H1 (cell line): ENCODE data around the gene EPB41L2. TPM values are rescaled to one million over a fixed set of nuclear protein-coding genes. Genes with fewer than 3 reads are reported as not detected.

Experiments used
- CTCF ChIA-PET: fragments of 300-600 bp; sonication (Branson Sonifier 250); formaldehyde crosslinking; loops from one replicate; lab custom pipeline; 2021; ENCODE audit not compliant: partially characterized antibody; lab: Charles Lee
- POLR2A ChIA-PET: fragments of 300-600 bp; sonication (Branson Sonifier 250); formaldehyde crosslinking; loops from one replicate; lab custom pipeline; 2021; ENCODE audit warnings: inconsistent platforms; ENCODE audit not compliant: partially characterized antibody; lab: Charles Lee
- DNase-seq, 2 experiments: peaks; one replicate each; pipeline versions ENCODE4 v3.0.0 to v3.0.0-alpha.2; 2010 to 2022; ENCODE audit warnings: low spot score in 2 of 2, low read depth in 1 of 2, mixed read lengths in 1 of 2
- FAIRE-seq: peaks from 2 replicates; lab custom pipeline; 2011; peaks lifted over from hg19 to GRCh38; lab: Jason Lieb, UNC
- H2AFZ ChIP-seq: 2 replicates; pipeline ENCODE4 v1.8.1; 2012; ENCODE audit warnings: low read length, inconsistent platforms
- H2AK5ac ChIP-seq: 2 replicates; pipeline ENCODE4 v1.6.1; 2013; ENCODE audit warnings: low read depth, low read length
- H2BK120ac ChIP-seq: replicated peaks from 2 replicates; pipeline ENCODE3; 2013; ENCODE audit warnings: low read depth, low read length, inconsistent platforms
- H2BK12ac ChIP-seq: 2 replicates; pipeline ENCODE4 v1.6.1; 2013; ENCODE audit warnings: low read depth, low read length
- H2BK15ac ChIP-seq: 2 replicates; pipeline ENCODE4 v1.6.1; 2013; ENCODE audit warnings: low read length
- H2BK20ac ChIP-seq: 2 replicates; pipeline ENCODE4 v1.6.1; 2013; ENCODE audit warnings: low read length
- H2BK5ac ChIP-seq: 2 replicates; pipeline ENCODE4 v1.6.1; 2013; ENCODE audit warnings: low read depth, low read length
- H3K14ac ChIP-seq: 2 replicates; pipeline ENCODE4 v1.6.1; 2013; ENCODE audit warnings: inconsistent platforms; ENCODE audit not compliant: insufficient read length
- H3K18ac ChIP-seq: 2 replicates; pipeline ENCODE4 v1.6.1; 2013; ENCODE audit warnings: low read length; ENCODE audit errors: extremely low read depth
- H3K23ac ChIP-seq: 2 replicates; pipeline ENCODE4 v1.6.1; 2013; ENCODE audit warnings: inconsistent platforms; ENCODE audit not compliant: insufficient read length
- H3K23me2 ChIP-seq: 2 replicates; pipeline ENCODE4 v1.6.1; 2013; ENCODE audit warnings: low read depth, low read length
- H3K27ac ChIP-seq: 2 replicates; pipeline ENCODE4 v1.6.1; 2011; ENCODE audit warnings: low read depth, low read length, inconsistent platforms
- H3K27me3 ChIP-seq, 4 experiments: replicated peaks in 1 of 4; 1 replicate in 1 of 4; 2 replicates in 3 of 4; pipeline versions ENCODE4 v1.6.1 to v1.8.1; 2011 to 2013; ENCODE audit warnings: low read length in 3 of 4, mild to moderate bottlenecking in 3 of 4, inconsistent platforms in 2 of 4, mixed read lengths in 2 of 4, moderate library complexity in 1 of 4; ENCODE audit not compliant: control insufficient read depth in 3 of 4, insufficient read depth in 3 of 4; ENCODE audit errors: extremely low read depth in 1 of 4
- H3K36me3 ChIP-seq, 4 experiments: 2 replicates each; pipeline versions ENCODE4 v1.6.1 to v1.8.1; 2011 to 2013; ENCODE audit warnings: mild to moderate bottlenecking in 4 of 4, low read length in 3 of 4, moderate library complexity in 2 of 4, control low read depth in 1 of 4, inconsistent platforms in 1 of 4; ENCODE audit not compliant: insufficient read depth in 4 of 4, control insufficient read depth in 2 of 4
- H3K4ac ChIP-seq: replicated peaks from 2 replicates; pipeline ENCODE3; 2013; ENCODE audit warnings: low read length, low read depth, mixed read lengths, inconsistent platforms; ENCODE audit not compliant: insufficient read length
- H3K4me1 ChIP-seq, 4 experiments: replicated peaks in 1 of 4; 1 replicate in 1 of 4; 2 replicates in 3 of 4; pipeline versions ENCODE4 v1.6.1 to v1.8.1; 2011 to 2013; ENCODE audit warnings: low read length in 3 of 4, inconsistent platforms in 2 of 4, mixed read lengths in 1 of 4; ENCODE audit not compliant: insufficient read depth in 4 of 4, control insufficient read depth in 3 of 4
- H3K4me2 ChIP-seq, 2 experiments: 2 replicates each; pipeline versions ENCODE4 v1.6.1 to v1.8.1; 2011 to 2013; ENCODE audit warnings: low read depth in 2 of 2, low read length in 2 of 2, control low read depth in 1 of 2, inconsistent platforms in 1 of 2, mild to moderate bottlenecking in 1 of 2; ENCODE audit not compliant: insufficient read depth in 1 of 2
- H3K4me3 ChIP-seq, 4 experiments: fragments of 200-600, 300-600 bp in 1 of 4; sonication (generic), shearing (Covaris generic), sonication (Bioruptor Twin) in 1 of 4; 2 replicates each; pipeline versions ENCODE4 v1.5.1 to v1.8.1; 2011 to 2016; ENCODE audit warnings: low read length in 4 of 4, low read depth in 3 of 4, control low read depth in 2 of 4, inconsistent platforms in 2 of 4, mild to moderate bottlenecking in 2 of 4, mixed read lengths in 1 of 4, moderate library complexity in 1 of 4; ENCODE audit not compliant: insufficient read depth in 2 of 4; ENCODE audit errors: extremely low read depth in 1 of 4
- H3K56ac ChIP-seq: replicated peaks from 2 replicates; pipeline ENCODE3; 2013; ENCODE audit warnings: low read depth, mild to moderate bottlenecking, mixed read lengths, low read length, inconsistent platforms; ENCODE audit not compliant: insufficient read length
- H3K79me1 ChIP-seq: 2 replicates; pipeline ENCODE4 v1.6.1; 2013; ENCODE audit warnings: low read depth, low read length, control low read depth
- H3K79me2 ChIP-seq, 2 experiments: 2 replicates each; pipeline versions ENCODE4 v1.6.1 to v1.8.1; 2012 to 2013; ENCODE audit warnings: low read length in 2 of 2, mild to moderate bottlenecking in 2 of 2, inconsistent platforms in 1 of 2; ENCODE audit not compliant: insufficient read depth in 2 of 2, control insufficient read depth in 1 of 2
- H3K9ac ChIP-seq, 4 experiments: replicated peaks in 1 of 4; 1 replicate in 1 of 4; 2 replicates in 3 of 4; pipeline versions ENCODE4 v1.6.1 to v1.8.1; 2011 to 2013; ENCODE audit warnings: low read depth in 3 of 4, low read length in 3 of 4, control low read depth in 2 of 4, mild to moderate bottlenecking in 2 of 4, moderate library complexity in 2 of 4, inconsistent platforms in 1 of 4; ENCODE audit errors: extremely low read depth in 1 of 4
- H3K9me3 ChIP-seq, 2 experiments: 2 replicates each; pipeline versions ENCODE4 v1.6.1 to v1.8.1; 2012 to 2013; ENCODE audit warnings: mild to moderate bottlenecking in 2 of 2, moderate library complexity in 2 of 2, control low read depth in 1 of 2, inconsistent platforms in 1 of 2, low read depth in 1 of 2, low read length in 1 of 2, mixed read lengths in 1 of 2; ENCODE audit not compliant: insufficient read depth in 2 of 2
- H4K20me1 ChIP-seq, 2 experiments: replicated peaks in 1 of 2; 2 replicates each; pipeline versions ENCODE3 to v1.8.1; 2011 to 2013; ENCODE audit warnings: inconsistent platforms in 2 of 2, low read length in 2 of 2, mild to moderate bottlenecking in 1 of 2; ENCODE audit not compliant: insufficient read depth in 2 of 2, control insufficient read depth in 1 of 2
- H4K5ac ChIP-seq: 2 replicates; pipeline ENCODE4 v1.6.1; 2013; ENCODE audit warnings: low read length, low read depth, mixed read lengths, inconsistent platforms; ENCODE audit not compliant: insufficient read length
- H4K8ac ChIP-seq: 2 replicates; pipeline ENCODE4 v1.8.0; 2013; ENCODE audit warnings: mild to moderate bottlenecking, moderate library complexity, low read length, inconsistent platforms; ENCODE audit not compliant: insufficient read depth; ENCODE audit errors: extremely low read depth
- H4K91ac ChIP-seq: replicated peaks from 2 replicates; pipeline ENCODE3; 2013; ENCODE audit warnings: low read length, mixed read lengths, inconsistent platforms; ENCODE audit not compliant: insufficient read length
- BRCA1 ChIP-seq: IDR thresholded peaks from 2 replicates; pipeline ENCODE4 v1.6.1; 2012; ENCODE audit warnings: low read depth, low read length, improper control_type of control experiment
- CEBPB ChIP-seq: IDR thresholded peaks from 2 replicates; pipeline ENCODE4 v1.6.1; 2012; ENCODE audit warnings: low read depth, low read length
- CREB1 ChIP-seq: IDR thresholded peaks from 2 replicates; pipeline ENCODE4 v1.6.1; 2012; ENCODE audit warnings: inconsistent platforms
- TCF12 ChIP-seq: IDR thresholded peaks from 2 replicates; pipeline ENCODE4 v1.6.1; 2011; ENCODE audit warnings: low read depth, mild to moderate bottlenecking, low read length
- WGBS, 2 experiments: shearing (Covaris generic) in 1 of 2; methylation state at CpG; one replicate each; pipeline versions ENCODE4 v1.1.6 to v1.1.7; 2013 to 2015; ENCODE audit warnings: low lambda C conversion rate in 2 of 2, mixed read lengths in 2 of 2, inconsistent platforms in 1 of 2, low coverage in 1 of 2, missing lambda C conversion rate in 1 of 2; ENCODE audit not compliant: insufficient replicate concordance in 2 of 2, insufficient coverage in 1 of 2, insufficient read length in 1 of 2; ENCODE audit errors: extremely low coverage in 1 of 2, missing lambda C conversion rate in 1 of 2; 5-methylcytosine and 5-hydroxymethylcytosine counted together
- polyA plus RNA-seq, 7 experiments: library from polyadenylated mRNA; depleted of rRNA in 3 of 7; stranded (reverse) in 5 of 7; unstranded in 2 of 7; fragments of >200 nt in 5 of 7; fragments of 200-250 nt in 2 of 7; gene quantifications; 1 replicate in 5 of 7; 2 replicates in 1 of 7; 4 replicates in 1 of 7; pipeline versions ENCODE4 v1.2.1 to v1.2.3, GENCODE V29; 2011 to 2013; ENCODE audit warnings: missing spikeins in 2 of 7, mixed read lengths in 2 of 7
- total RNA-seq: library from RNA; stranded (reverse); fragmentation: NEBNext Ultra II Directional; extraction: Animal tissue kit (Norgen Biotek cat#: 25700); gene quantifications from 2 replicates; pipeline ENCODE4 v1.2.1, GENCODE V29; 2021
- TF ChIP-seq, protein P1 (sequence below): IDR thresholded peaks from 2 replicates; pipeline ENCODE4 v1.6.1; 2012; ENCODE audit warnings: inconsistent platforms

Gene EPB41L2
- total and polyA plus RNA-seq, 2 of the 8 experiments (the other 6 are each of a cell fraction or from before 2014, with no cell fraction given), result 22.5 to 123 TPM

DNA sequence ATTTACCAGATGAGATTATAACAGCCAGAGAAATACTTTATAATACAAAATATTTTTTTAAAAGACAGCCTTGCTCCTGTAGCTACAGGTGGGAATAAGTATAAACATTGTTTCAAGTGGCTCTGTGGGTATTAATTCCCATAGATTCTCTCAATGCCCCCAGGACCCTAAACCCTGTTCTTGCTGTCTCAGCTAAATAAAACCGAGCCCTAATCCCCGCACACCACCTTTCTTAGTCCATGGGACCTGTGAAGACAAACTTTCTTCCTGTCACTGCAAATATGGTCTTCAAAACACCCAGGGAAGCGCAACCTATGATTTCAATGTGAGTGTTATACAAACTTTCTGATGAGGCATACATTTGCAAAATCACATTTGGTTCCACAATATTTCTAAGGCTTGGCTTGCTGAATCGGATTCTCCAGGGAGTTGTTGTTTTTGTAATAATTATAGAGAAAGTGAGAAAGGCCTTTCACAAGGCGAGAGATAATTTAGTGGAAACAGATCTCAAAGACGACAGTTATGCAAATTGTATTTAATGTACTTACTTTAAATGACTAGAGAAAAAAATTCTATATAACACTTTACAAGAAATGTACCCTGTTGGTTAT, 224.7 kb downstream of the EPB41L2 start:
- POLR2A ChIA-PET, result no interaction called here
- 84% methylated on average over 6 of the region's 6 CpGs; no CpG with 5 or more reads in 1 of the 2 experiments for WGBS, 2 experiments

More for the DNA sequence above, 224.7 kb downstream of the EPB41L2 start:
- no peak overlapping the region for H2AFZ ChIP-seq
- no peak overlapping the region for H3K4ac ChIP-seq
- H4K8ac ChIP-seq, result no peak overlapping the region
- no peak overlapping the region for H2AK5ac ChIP-seq
- no peak overlapping the region for H2BK12ac ChIP-seq
- no peak overlapping the region for H3K4me2 ChIP-seq
- H3K36me3 ChIP-seq, result no peaks in the 10 kb centered on the region
- no peak overlapping the region for H3K18ac ChIP-seq
- CTCF ChIA-PET, result interaction anchor here (1.0 kb wide), 1 partner anchor 161 kb away, joined by 3 read pairs; no protein-coding TSS in a partner anchor
- H4K20me1 ChIP-seq, result no peaks in the 10 kb centered on the region
- no peak overlapping the region for H3K56ac ChIP-seq
- H2BK15ac ChIP-seq, result no peak overlapping the region
- no peaks in the 10 kb centered on the region for H3K79me1 ChIP-seq
- no peaks in the 10 kb centered on the region for H3K9me3 ChIP-seq
- H3K4me3 ChIP-seq, result no peak overlapping the region
- no peak overlapping the region for H4K5ac ChIP-seq
- H3K79me2 ChIP-seq, result no peaks in the 10 kb centered on the region
- no peak overlapping the region for H3K14ac ChIP-seq
- H3K27ac ChIP-seq, result no peak overlapping the region
- H3K4me1 ChIP-seq, result peaks cover 4 to 11% (median 6%) of the 10 kb centered on the region in 4 experiments; a peak in 6 of 7 replicates
- TF ChIP-seq TCF12 (no peak), CEBPB (no peak), BRCA1 (no peak), CREB1 (no peak)
- TF ChIP-seq, protein P1, sequence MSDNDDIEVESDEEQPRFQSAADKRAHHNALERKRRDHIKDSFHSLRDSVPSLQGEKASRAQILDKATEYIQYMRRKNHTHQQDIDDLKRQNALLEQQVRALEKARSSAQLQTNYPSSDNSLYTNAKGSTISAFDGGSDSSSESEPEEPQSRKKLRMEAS, result no peak
- H2BK120ac ChIP-seq, result no peak overlapping the region
- no peak overlapping the region for H2BK20ac ChIP-seq
- FAIRE-seq (no peak), DNase-seq (no peak)
- H3K27me3 ChIP-seq, result no peaks in the 10 kb centered on the region
- no peak overlapping the region for H3K23ac ChIP-seq
- no peak overlapping the region for H4K91ac ChIP-seq
- H2BK5ac ChIP-seq, result no peak overlapping the region
- no peaks in the 10 kb centered on the region for H3K23me2 ChIP-seq
- H3K9ac ChIP-seq, result no peak overlapping the region
